Epithelial cell of proximal tubule (primary cell): ENCODE results near the gene GPLD1. TPM values are rescaled to one million over a fixed set of nuclear protein-coding genes. Genes with fewer than 3 reads are reported as not detected.

Experiments
- DNase-seq: peaks from one replicate; pipeline ENCODE4 v3.0.0-alpha.2; 2011; ENCODE audit warnings: low read depth
- H3K4me3 ChIP-seq: 2 replicates; pipeline ENCODE4 v1.5.1; 2011; ENCODE audit warnings: low read depth, mild to moderate bottlenecking, low read length
- total RNA-seq: library from RNA; depleted of rRNA; stranded (reverse); fragments of >200 nt; gene quantifications from 2 replicates; pipeline ENCODE4 v1.2.3, GENCODE V29; 2015
- TF ChIP-seq, protein P1 (sequence below): conservative IDR thresholded peaks from 2 replicates; pipeline ENCODE4 v1.5.1; 2012; ENCODE audit warnings: low read depth, mild to moderate bottlenecking, low read length

GPLD1 gene, protein sequence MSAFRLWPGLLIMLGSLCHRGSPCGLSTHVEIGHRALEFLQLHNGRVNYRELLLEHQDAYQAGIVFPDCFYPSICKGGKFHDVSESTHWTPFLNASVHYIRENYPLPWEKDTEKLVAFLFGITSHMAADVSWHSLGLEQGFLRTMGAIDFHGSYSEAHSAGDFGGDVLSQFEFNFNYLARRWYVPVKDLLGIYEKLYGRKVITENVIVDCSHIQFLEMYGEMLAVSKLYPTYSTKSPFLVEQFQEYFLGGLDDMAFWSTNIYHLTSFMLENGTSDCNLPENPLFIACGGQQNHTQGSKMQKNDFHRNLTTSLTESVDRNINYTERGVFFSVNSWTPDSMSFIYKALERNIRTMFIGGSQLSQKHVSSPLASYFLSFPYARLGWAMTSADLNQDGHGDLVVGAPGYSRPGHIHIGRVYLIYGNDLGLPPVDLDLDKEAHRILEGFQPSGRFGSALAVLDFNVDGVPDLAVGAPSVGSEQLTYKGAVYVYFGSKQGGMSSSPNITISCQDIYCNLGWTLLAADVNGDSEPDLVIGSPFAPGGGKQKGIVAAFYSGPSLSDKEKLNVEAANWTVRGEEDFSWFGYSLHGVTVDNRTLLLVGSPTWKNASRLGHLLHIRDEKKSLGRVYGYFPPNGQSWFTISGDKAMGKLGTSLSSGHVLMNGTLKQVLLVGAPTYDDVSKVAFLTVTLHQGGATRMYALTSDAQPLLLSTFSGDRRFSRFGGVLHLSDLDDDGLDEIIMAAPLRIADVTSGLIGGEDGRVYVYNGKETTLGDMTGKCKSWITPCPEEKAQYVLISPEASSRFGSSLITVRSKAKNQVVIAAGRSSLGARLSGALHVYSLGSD
- 0.51 and 0.75 TPM in 2 replicates for total RNA-seq

DNA sequence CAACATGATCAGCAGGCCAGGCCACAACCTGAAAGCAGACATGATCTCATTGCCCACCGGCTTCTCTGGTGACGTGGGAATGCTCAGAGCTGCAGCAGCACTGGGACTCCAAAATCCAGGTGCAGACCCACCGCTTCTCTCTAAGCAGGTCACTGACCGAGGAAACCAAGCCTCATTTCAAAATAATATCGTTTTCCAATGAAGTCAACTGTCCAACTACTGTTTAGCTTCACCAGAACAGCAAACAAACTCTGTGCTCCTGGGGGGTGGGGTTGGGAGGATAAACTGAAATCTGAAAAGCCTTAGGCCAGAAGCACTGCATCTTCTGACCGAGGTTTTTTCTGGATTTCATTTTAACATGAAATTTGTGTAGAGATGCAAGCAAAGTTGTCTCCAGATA, at the start of gene GPLD1:
Gene GPLD1 (minus strand): TSS at position 109 of the 400 bp plus-strand sequence. CDS start 67 bp downstream, at position 42.
- TF ChIP-seq, protein P1, sequence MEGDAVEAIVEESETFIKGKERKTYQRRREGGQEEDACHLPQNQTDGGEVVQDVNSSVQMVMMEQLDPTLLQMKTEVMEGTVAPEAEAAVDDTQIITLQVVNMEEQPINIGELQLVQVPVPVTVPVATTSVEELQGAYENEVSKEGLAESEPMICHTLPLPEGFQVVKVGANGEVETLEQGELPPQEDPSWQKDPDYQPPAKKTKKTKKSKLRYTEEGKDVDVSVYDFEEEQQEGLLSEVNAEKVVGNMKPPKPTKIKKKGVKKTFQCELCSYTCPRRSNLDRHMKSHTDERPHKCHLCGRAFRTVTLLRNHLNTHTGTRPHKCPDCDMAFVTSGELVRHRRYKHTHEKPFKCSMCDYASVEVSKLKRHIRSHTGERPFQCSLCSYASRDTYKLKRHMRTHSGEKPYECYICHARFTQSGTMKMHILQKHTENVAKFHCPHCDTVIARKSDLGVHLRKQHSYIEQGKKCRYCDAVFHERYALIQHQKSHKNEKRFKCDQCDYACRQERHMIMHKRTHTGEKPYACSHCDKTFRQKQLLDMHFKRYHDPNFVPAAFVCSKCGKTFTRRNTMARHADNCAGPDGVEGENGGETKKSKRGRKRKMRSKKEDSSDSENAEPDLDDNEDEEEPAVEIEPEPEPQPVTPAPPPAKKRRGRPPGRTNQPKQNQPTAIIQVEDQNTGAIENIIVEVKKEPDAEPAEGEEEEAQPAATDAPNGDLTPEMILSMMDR, result no peak
- H3K4me3 ChIP-seq, result no peak within 1 kb of the TSS
- no peak for DNase-seq

GRCh38 chr6:24537771-24538385, 48.5 kb upstream of the GPLD1 start:
- no peak for DNase-seq
- H3K4me3 ChIP-seq, result no peak overlapping the region
- TF ChIP-seq, protein P1, result no peak

DNA sequence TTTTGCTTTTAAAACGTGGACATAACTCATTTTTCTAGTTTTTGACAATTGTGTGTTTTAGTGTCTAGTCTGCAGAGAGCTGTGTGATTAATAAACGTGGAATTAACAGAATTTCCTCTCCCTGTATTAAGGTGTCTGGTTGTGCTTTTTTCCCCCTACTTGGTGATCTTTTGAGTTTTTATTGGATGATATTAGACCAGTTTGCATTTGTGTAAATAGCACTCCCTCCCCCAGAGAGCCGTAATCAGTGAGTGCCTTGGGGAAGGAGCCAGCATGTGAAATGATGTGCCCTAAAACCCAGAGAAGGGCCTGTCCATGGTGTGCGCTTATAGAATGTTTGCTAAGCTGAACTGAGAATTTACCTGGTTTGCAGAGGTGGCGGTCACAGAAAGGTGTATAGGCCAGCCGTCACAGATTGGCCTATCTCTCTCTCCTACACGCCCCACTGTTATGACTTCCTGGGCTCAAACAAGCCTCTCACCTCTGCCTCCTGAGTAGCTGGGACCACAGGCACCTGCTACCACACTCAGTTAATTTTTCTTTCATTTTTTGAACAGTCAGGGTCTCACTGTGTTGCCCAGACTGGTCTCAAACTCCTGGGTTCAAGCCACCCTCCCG, 47.8 kb upstream of the GPLD1 start:
- DNase-seq, result no peak
- TF ChIP-seq, protein P1, result no peak

DNA sequence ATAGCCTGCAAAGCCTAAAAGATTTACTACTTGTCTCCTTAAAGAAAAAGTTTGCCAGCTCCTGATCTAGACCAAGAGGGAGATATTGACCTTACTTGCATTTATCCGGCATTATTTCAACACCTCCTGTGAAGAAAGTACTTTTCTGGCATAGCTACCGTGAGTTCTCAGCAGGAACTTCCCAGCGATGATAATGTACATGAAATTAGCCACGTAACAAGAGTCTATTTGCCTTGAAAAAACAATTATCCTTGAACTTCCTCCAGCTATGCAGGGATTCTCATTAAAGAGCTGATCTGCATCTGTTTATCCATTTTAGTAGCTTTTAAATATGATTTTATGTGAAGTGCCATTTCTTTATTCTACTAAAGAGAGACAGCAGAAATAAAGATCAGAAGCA, 47.1 kb upstream of the GPLD1 start:
- TF ChIP-seq, protein P1, result no peak
- no peak for DNase-seq
- H3K4me3 ChIP-seq, result no peak overlapping the region

More for the DNA sequence above, 47.8 kb upstream of the GPLD1 start:
- no peak overlapping the region for H3K4me3 ChIP-seq

- no peak overlapping the region for H3K4me3 ChIP-seq
- TF ChIP-seq, protein P1, result no peak
- no peak for DNase-seq
These were observed 45.8 kb upstream of the GPLD1 start for GRCh38 chr6:24535210-24535609.

DNA sequence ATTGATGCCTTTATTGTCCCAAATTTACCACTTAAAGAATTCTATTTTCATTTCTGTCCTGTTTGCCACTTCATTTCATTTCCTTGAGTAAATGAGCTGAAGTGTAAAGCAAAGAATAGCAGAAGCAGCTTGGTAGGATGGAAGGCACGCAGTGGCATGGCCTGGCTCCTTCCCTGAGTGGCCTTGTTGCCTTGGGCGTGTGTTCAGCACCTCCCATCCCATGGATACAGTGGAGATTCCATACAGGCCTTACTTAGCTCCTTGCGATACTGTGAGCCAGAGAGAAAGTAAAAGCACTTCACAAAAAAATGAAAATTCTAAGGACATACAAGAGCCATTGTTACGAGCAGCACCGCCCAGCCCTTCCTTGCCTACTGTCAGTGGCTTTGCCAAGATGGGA, 45.0 kb upstream of the GPLD1 start:
- TF ChIP-seq, protein P1, result no peak
- no peak overlapping the region for H3K4me3 ChIP-seq
- DNase-seq, result no peak
